HG02943 (cell line): ENCODE measurements around the gene HCK.

Source experiments
- ATAC-seq: cut with Tn5 transposase; IDR thresholded peaks from one replicate; pipeline ENCODE4 v1.9.1; 2021; ENCODE audit warnings: mild to moderate bottlenecking, low read depth, moderate library complexity; ENCODE audit not compliant: unreplicated experiment

HCK gene

GRCh38 chr20:32052090-32052777 is at the start of gene HCK:
Gene HCK (plus strand): TSS chr20:32052242.
- no peak for ATAC-seq

- ATAC-seq: no peak
Observed at GRCh38 chr20:32003325-32003724, 48.7 kb upstream of the HCK start.

- no peak for ATAC-seq
Observed at GRCh38 chr20:32004963-32005362, 47.1 kb upstream of the HCK start.

DNA sequence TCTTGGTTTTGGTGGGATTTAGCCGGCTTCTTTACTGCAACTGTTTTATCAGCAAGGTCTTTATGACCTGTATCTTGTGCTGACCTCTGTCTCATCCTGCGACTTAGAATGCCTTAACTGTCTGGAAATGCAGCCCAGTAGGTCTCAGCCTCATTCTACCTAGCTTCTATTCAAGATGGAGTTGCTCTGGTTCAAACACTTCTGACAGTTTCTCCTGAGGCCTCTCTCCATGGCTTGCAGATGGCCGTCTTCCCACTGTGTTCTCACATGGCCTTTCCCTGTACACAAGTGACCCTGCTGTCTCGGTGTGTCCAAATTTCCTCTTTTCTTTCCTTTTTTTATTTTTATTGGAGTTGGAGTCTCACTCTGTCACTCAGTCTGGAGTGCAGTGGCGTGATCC is 46.0 kb upstream of the HCK start:
- no peak for ATAC-seq

GRCh38 chr20:32006841-32007786 is 44.9 kb upstream of the HCK start:
- no peak for ATAC-seq

GRCh38 chr20:32007787-32008616 is 44.0 kb upstream of the HCK start:
- ATAC-seq: no peak

GRCh38 chr20:32009564-32009963 is 42.5 kb upstream of the HCK start:
- no peak for ATAC-seq

DNA sequence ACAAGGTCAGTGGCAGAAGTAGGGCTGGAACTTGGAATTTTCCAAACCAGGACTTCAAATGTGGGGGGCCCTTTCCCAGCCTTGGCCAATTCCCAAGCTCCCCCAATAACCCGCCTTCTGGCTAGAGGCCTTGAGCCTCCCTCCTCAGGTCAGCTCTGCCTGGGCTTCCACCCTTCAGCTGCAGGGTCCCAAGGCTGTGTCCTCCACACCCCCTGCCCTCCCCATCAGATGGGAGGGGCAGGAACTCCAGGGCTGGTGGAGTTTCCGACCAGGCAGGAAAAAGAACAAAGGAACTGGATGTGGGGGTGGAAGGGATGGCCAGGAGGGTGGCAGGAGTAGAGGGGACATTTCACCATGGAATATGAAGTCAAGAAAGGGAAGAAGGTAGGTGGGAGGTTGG is 41.9 kb upstream of the HCK start, which contains the start of gene CCM2L:
TSS of gene CCM2L (plus strand) at position 338 of the 400 bp plus-strand sequence. CDS start at position 355, 17 bp downstream.
- ATAC-seq: no peak

DNA sequence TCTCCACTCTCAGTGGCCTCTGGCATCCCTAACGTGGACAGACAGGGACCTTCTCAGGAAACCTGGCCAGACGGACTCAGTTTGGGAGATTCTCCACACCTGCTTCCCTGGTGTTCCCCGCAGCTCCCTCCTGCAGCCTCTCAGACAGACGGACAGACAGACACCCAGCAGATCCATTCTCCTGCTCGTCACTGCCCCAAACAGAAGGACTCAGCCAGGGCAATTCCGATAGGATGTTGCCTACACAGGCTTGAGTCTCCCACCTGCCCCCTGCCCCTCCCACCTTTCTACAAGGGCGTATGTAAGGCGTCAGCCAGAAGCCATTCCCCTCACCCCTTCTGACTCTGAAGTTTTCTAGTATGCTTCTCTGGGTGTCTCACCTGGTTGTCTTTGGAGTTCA is 41.4 kb upstream of the HCK start:
- no peak for ATAC-seq

GRCh38 chr20:32012159-32012688 is 39.8 kb upstream of the HCK start:
- ATAC-seq: no peak

DNA sequence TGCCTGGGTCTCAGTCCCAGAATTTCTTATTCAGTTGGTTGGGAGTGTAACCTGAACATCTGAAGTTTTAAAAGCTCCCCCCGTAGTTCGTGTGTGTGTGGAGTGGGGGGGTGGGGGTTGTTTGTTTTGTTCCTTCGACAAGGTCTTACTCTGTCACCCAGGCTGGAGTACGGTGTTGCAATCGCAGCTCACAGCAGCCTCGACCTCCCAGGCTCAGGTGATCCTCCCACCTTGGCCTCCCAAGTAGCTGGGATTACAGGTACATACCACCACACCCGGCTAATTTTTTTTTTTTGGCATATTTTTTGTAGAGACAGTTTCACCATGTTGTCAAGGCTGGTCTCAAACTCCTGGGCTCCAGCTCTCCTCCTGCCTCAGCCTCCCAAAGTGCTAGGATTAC is 38.7 kb upstream of the HCK start:
- no peak for ATAC-seq

GRCh38 chr20:32017711-32018251 is 34.3 kb upstream of the HCK start:
- no peak for ATAC-seq

GRCh38 chr20:32018269-32019155 is 33.5 kb upstream of the HCK start:
- no peak for ATAC-seq

- no peak for ATAC-seq
Observed at GRCh38 chr20:32019156-32019510, 32.9 kb upstream of the HCK start.

- no peak for ATAC-seq
Observed at GRCh38 chr20:32019563-32020463, 32.2 kb upstream of the HCK start.

GRCh38 chr20:32021091-32021490 is 31.0 kb upstream of the HCK start:
- no peak for ATAC-seq

- no peak for ATAC-seq
Observed at GRCh38 chr20:32024683-32025295, 27.3 kb upstream of the HCK start.

DNA sequence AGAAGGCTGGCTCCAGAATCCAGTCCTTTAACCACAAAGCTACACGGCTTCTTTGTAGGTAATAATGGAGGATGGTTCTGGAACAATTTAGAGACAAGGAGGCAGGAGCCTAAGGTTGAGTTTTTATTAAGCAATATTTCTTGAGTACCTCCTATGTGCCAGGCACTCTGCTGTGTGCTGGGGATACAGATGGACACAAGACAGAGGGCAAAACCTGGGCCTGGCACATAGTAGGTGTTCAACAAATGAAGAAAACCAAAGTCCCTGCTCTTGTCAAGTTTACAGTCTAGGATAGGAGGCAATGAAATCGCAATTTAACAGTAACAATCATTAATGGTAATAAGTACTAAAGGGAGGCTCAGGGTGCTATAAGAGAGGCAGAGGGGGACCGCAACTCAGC is 24.4 kb upstream of the HCK start:
- no peak for ATAC-seq
